RCC 7860 (cell line): ENCODE results near the gene CD80.
A peak's percentile ranks its signal among the peaks of the same experiment; 100 is the strongest.
"Not testable (repeated sequence)": the region's sequence is repeated elsewhere in the genome, so short reads cannot be mapped to it uniquely, and the experiment has no call there.

Experiments
- DNase-seq: peaks from one replicate; pipeline ENCODE4 v3.0.0-alpha.2; 2015; ENCODE audit warnings: low spot score
- FAIRE-seq: peaks from 2 replicates; lab custom pipeline; 2012; peaks lifted over from hg19 to GRCh38; lab: Jason Lieb, UNC

Gene CD80, protein sequence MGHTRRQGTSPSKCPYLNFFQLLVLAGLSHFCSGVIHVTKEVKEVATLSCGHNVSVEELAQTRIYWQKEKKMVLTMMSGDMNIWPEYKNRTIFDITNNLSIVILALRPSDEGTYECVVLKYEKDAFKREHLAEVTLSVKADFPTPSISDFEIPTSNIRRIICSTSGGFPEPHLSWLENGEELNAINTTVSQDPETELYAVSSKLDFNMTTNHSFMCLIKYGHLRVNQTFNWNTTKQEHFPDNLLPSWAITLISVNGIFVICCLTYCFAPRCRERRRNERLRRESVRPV

GRCh38 chr3:119559441-119559963 is at the start of gene CD80:
CD80 (minus strand) TSS chr3:119559614; CDS start chr3:119557728, 1,886 bp downstream.
- FAIRE-seq = no peak
- peak; percentile 25 for DNase-seq

- FAIRE-seq = no peak
Observed at GRCh38 chr3:119608405-119609000, 49.1 kb upstream of the CD80 start.

DNA sequence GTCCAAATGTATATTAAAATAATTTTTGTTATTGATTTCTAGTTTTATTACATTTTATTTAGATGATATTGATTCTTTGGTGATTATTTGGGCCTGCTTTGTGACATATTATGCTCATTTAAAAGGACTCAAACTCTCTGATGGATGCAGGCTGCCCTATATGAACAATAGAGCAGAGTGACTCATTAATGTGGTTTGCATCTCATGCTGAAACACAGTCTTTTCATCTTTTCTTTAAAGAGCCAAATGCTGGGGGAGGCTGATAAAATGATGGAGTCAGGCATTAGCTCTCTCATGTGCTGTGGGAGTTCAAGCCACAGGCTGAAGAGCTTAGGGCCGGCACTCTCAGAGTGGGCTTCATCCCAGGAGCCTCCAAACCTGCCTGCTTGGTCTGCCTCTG is 45.5 kb upstream of the CD80 start:
- DNase-seq (peak; percentile 12), FAIRE-seq (peak; percentile 29)

More at GRCh38 chr3:119608405-119609000, 49.1 kb upstream of the CD80 start:
- no peak for DNase-seq

- FAIRE-seq = no peak
Observed at GRCh38 chr3:119602676-119603075, 43.3 kb upstream of the CD80 start.

DNA sequence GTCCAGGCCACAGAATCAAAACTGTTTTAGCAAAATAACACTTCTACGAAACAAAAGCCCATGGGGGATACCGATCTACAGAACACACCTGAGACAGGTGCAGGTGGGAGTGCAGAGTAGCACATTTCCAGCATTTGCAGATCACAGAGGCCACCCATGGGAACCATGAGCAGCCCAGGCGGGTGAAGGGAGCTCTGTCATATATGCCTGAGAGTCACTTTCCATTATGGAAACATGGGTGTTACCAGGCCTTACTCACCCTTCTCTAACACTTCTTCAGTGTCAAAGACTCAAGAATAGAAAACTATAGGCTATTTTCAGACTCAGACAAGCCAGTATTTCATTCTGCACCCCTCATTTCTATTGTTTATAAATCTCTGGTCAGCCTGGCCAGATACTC is 41.7 kb upstream of the CD80 start:
- DNase-seq (no peak), FAIRE-seq (no peak)

More at GRCh38 chr3:119602676-119603075, 43.3 kb upstream of the CD80 start:
- DNase-seq = no peak

GRCh38 chr3:119600732-119601131 is 41.3 kb upstream of the CD80 start:
- FAIRE-seq (no peak), DNase-seq (no peak)

DNA sequence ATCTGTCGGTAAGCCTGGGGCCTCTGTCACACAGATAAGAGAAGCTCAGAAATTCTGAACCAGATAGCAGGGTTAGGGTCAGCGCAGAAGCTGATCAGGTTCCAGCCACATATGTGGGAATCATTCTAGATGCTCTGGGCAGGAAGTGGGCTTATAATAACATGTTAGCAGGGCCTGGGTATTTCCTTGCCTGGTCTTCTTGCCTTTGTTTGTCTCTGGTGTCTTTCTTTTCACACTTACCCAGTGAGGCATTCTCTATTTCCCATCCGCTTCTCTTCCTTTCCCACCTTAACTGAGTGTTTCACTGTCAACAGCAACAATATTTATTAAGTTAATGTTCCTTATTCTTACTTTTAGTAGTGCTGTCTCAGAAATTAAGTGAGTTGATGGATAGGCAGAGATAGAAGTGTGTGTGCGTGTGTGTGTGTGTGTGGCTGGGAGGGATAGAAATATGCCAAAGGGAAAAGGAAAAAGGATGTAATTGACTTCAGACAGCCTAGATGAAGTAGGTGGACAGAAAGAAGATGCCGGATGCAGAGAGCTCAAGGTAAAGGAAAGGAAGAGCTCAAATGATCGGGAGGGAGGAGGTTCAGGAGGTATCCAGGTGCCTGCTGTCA is 40.3 kb upstream of the CD80 start:
- no peak for DNase-seq
- no peak for FAIRE-seq

DNA sequence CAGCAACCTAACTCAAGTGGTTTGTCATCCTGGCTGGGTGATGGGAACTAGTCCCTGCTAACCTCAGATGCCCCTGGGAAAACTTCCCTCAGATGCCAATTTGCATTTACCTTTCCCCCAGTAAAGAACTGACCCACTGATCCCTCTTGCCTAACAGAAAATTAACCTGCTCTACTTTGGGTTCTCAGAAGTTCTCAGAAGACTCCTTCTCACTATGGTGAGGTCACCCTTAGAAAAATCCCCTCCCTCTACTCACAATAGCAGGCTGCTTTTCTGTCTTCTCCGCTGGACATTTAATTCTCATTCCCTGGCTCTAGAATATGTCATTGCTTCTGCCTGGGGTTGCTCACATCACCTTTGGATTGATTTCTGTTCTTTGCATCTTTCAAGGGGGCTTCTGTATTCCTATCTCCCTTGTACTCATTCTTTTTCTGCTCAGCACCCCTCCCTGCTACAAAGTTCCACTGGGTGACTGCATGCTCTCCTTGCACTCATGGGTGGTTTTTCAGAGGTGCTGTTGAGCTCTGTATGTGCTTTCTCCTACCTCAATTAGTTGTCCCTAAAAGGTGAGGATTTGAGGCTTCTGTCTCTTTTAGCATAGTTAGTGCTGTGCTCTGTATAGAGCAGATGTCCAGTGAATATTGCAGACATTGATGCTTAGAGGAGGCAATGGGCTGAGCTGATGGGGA is 39.1 kb upstream of the CD80 start:
- DNase-seq (no peak), FAIRE-seq (no peak)

DNA sequence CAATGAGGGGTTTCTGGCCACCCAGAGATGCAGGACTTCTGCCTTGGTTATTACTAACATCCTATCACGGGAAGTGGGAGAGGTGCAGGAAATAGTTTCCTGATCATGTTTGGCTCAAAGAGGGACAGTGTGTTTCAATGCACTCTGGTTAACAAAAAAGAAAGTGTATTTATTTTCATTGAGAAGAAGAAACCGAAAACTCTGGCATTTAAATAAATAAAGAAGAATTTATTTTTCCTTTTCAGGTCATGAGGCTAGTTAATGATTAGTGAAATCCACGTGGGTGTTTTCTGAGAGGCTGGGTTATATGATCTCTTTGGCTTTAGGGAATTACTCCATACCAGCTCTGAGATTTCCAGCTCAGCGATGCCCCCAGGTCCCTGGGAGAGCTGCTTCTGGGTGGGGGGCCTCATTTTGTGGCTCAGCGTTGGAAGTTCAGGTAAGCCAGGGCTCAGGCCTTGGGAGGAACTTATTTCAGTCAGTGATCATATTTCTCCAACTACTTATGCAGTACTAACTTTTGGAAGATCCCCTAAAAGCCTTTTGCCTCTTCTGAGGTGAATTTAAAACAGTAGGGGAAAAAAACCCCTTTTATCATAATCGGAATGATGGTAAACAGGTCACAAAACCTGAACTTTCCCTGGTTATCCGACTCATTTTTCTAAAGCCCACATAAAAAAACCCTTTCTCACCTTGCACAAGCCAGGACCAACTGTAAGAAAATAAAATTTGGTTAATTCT is 38.3 kb upstream of the CD80 start, which contains the start of gene PLA1A:
Gene PLA1A (plus strand): TSS at position 338 of the 741 bp plus-strand sequence. CDS start 29 bp downstream, at position 367.
- no peak for FAIRE-seq
- no peak for DNase-seq

GRCh38 chr3:119596398-119596797 is 37.0 kb upstream of the CD80 start:
- DNase-seq = no peak
- no peak for FAIRE-seq

DNA sequence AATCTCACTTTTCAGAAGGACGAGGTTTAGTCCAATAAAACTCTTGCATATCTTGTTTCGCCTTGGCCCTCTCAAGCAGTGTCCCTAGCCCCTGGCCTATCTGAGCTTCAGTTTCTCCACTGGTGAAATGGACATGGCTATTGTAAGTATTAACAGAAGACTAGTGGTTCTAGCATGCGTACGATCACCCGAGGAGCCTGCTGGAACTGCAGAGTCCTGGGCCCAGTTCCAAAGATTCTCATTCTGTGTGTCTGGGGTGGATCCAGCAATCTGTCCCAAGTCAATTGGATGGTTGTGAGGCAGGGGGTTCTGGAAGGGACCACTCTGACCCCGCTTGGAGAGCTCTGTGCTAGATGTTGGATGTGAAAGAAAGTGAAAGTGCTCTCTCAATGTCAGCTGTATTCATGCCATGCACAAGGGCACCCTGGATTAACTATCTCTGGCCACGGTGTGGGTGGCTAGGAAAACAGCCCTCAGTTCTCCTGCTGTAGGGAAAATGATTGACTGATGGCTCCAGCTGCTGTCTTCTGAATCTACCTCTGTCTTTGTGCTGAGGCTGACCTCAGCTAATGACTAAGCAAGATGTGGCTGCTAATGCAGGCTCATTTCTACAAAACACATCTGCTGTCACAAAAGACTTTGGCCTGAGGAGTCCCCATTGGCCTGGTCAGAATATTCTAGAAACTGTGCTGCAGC is 36.4 kb upstream of the CD80 start:
- FAIRE-seq = no peak

DNA sequence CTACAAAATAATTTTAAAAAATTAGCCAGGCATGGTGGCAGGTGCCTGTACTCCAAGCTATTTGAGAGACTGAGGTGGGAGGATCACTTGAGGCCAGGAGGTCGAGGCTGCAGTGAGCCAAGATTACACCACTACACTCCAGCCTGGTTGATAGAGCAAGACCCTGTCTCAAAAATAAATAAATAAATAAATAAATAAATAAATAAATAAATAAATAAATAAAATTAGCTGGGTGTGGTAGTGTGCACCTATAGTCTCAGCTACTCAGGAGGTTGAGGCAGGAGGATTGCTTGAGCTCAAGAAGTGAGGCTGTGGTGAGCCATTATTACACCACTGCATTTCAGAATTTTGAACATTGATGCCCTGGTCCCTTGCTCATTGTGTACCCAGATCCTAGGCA is 35.5 kb upstream of the CD80 start:
- not testable (repeated sequence) for DNase-seq, FAIRE-seq

More for the DNA sequence above, 36.4 kb upstream of the CD80 start:
- DNase-seq = peak; percentile 21

DNA sequence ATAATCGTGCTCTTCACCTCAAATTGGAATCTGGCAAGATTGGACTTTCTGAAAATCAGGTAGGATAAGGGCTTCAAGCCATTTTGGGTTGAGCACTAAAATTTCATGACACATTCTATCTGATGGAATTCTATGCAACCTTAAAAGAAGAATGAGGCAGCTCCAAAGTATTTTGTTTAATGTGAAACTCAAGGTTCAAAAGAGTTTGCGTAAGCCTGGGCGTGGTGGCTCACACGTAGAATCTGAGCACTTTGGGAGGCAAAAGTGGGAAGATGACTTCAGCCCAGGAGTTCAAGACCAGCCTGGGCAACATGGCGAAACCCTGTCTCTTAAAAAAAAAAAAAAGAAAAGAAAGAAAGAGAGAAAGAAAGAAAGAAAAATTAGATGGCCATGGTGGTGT is 34.7 kb upstream of the CD80 start:
- no peak for FAIRE-seq
- DNase-seq = no peak

DNA sequence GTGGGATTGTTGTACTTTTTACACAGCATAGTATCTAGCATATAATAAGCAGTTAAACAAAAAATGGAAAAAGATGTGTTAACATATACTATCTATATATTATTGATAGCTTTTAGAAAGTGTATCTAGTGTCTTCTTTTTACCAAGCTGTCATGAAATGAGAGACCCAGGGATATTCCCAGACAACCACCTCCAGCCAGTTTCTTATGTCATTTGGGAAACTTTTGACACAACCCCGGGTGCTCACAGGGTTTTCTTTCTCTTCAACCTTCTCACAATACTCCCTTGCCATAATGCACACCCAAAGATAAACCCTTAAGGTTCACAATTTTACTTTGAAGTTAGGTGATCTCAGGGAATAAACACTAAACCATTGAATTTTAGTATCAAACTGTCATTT is 33.4 kb upstream of the CD80 start:
- FAIRE-seq (no peak), DNase-seq (no peak)

GRCh38 chr3:119590706-119591105 is 31.3 kb upstream of the CD80 start:
- no peak for FAIRE-seq

DNA sequence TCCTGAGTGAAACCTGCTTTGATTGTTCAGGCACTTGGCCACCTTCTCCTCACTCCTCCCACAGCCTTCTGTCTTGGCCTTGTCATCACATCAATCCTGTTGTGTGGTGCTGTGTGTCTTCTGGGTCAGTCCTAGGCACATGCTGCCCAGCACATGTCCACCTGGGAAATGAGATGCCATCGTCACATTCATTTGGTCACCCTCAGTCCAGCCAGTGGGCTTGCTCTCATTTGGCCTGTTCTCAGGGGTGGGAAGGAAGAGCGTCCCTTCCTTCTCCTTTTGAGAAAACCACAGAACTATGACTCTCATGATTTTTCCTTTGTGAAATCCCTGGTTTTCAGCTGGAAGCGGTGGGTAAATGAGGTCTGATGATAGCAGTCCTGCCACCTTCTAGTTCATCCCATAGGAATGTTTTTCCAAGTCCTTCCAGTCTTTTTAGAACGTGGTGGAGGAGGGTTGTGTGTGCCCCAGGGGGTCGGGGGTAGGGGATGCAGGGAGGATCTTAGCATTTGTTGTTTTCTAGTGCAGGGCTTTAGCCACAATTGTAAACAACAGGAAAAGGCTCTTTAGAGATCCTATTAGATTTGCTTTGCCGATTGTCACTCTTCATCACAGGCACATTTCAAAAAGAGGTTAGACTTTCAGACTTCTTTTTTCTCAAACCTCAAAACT is 29.8 kb upstream of the CD80 start:
- DNase-seq (no peak), FAIRE-seq (no peak)

More at GRCh38 chr3:119590706-119591105, 31.3 kb upstream of the CD80 start:
- no peak for DNase-seq

DNA sequence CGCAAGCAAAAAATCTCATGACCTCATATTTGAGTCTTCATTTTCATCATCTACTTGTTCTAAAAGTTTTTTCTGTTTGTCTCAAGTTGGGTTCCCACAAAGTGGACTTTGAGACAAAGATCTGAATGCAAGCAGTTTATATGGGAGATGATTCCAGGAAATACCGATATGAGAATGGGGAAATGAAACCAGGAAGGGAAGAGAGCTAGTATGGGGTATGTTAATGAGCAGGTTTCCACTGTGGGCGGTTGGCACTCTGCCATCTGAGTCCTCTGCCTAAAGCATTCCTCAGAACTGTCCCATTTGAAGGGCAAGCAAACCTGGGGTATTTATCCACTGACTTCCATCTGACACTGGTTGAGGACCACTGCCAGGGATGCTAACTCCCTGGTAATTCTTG is 28.7 kb upstream of the CD80 start:
- DNase-seq (no peak), FAIRE-seq (no peak)

- no peak for DNase-seq
- FAIRE-seq = no peak
Observed at GRCh38 chr3:119586733-119587172, 27.3 kb upstream of the CD80 start.
